22Rv1 (cell line): ENCODE measurements around the gene PKN1.

Experiments
- CTCF ChIP-seq: fragments of 450-650 bp; IDR thresholded peaks from 2 replicates; pipeline ENCODE4 v1.5.1; 2017; ENCODE audit warnings: mild to moderate bottlenecking
- ZFX ChIP-seq: fragments of 450-650 bp; IDR thresholded peaks from 2 replicates; pipeline ENCODE4 v1.6.1; 2017; ENCODE audit warnings: antibody characterized with exemption, borderline replicate concordance

GRCh38 chr19:14475251-14476073 lies 42.4 kb downstream of the PKN1 start, which contains the start of gene PTGER1:
- TF ChIP-seq CTCF (peak; percentile 36), ZFX (no peak)
